GM12872 (cell line): ENCODE measurements around the gene TMEM94.

Experiments
- CTCF ChIP-seq: IDR thresholded peaks from 3 replicates; pipeline ENCODE4 v1.5.1; 2011; ENCODE audit warnings: low read depth, mild to moderate bottlenecking, low read length, moderate library complexity; ENCODE audit not compliant: insufficient read depth

The TMEM94 gene

DNA sequence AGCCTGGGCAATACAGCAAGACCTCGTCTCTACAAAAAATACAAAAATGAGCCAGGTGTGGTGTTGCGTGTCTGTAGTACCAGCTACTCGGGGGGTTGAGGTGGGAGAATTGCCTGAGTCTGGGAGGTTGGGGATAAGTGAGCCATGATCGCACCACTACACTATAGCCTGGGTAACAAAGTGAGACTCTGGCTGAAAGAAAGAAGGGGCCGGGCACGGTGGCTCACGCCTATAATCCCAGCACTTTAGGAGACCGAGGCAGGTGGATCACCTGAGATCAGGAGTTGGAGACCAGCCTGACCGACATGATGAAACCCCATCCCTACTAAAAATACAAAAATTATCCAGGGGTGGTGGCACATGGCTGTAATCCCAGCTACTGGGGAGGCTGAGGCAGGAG lies 40.4 kb upstream of the TMEM94 start:
- TF ChIP-seq CTCF: no peak

- TF ChIP-seq CTCF: no peak
Observed at GRCh38 chr17:75417054-75417580, 39.3 kb upstream of the TMEM94 start.

DNA sequence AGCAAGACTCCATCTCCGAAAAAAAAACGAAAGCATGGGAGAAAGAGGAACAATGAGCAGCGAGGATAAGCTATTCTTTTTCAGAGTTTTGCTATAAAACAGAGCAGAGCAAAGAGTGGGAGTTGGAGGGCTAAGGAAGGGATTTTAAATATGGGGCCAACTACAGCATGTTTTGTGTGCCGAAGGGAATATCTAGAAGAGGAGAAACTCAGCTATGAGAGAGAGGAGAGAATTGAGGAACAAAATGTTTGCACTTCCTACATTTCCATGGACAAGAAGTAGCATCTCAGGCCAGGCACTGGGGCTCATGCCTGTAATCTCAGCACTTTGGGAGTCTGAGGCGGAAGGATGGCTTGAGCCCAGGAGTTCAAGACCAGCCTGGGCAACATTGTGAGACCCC lies 37.9 kb upstream of the TMEM94 start:
- TF ChIP-seq CTCF: no peak

DNA sequence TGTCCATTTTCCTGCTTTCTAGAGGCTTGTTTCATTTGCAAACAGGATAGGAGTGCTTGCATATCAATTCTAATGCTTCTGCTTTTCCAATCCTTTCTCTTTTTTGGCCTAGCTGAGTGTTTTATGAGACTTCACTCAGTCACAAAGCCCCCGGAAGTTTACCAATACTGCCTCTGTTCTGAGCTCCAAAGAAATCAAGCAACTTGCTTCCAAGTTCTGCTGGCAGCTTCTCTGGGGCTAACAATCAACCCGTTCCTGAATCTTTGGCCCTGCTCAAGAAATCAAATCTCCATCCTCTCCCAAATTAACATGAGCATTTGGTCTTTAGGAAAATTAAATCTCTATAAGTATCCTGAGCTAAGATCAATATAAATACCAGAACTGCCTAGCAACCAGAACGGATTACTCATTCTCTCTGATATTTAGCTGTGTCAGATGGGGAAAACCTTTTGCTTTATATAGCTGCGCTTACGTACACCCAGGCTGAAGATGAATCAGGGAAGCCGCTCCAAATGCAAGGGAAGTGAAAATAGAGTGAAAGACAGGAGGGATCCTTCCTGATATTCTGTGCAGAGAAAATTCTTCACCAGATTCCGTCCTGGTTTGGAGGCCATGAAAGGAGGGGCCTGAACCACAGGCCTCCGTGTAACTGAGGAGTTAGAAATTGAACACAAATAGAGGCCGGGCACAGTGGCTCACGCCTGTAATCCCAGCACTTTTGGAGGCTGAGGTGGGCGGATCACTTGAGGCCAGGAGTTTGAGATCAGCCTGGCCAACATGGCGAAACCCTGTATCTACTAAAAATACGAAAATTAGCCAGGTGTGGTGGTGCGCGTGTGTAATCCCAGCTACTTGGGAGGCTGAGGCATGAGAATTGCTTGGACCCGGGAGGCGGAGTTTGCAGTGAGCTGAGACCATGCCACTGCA lies 27.6 kb upstream of the TMEM94 start:
- TF ChIP-seq CTCF: no peak

GRCh38 chr17:75430159-75430974 lies 26.1 kb upstream of the TMEM94 start:
- no peak for TF ChIP-seq CTCF

GRCh38 chr17:75433218-75433783 lies 23.1 kb upstream of the TMEM94 start:
- TF ChIP-seq CTCF: no peak

DNA sequence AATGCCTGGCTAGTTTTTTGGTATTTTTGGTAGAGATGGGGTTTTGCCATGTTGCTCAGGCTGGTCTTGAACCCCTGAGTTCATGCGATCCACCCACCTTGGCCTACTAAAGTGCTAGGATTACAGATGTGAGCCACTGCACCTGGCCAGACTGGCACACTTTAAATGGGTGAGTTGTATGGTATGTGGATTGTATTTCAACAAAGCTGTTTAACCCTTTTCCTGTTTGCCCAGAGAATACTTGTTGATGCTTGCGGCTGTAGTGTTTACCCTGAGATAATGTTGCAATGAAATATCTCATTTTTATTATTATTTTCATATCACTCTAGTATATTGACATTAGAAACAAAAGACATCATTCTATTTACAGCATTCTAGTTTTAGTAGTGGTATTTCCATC lies 17.1 kb upstream of the TMEM94 start:
- TF ChIP-seq CTCF: no peak
